Measurements from ENCODE around the gene TMEM221.

TMEM221 gene

DNA sequence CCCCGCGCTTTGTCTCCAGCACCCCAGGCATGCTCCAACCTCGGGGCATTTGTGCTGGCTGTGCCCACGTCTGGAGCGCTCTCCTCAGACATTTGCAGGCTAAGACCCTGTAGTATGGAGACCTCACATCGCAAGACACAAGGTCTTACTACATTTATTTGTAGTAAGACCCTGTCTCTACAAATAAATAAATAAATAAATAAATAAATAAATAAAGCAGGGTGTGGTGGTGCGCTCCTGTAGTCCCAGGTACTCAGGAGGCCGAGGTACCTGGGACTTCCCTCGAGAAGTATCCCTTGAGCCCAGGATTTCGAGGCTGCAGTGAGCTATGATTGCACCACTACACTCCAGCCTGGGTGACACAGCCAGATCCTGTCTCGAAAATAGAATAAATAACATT lies 7.7 kb upstream of the TMEM221 start:
- TF ChIP-seq CSDC2 (CRISPR knock-in tag; IDR thresholded peaks at IDR 0.05) (no peak), ZNF565 (CRISPR knock-in tag; conservative IDR thresholded peaks at IDR 0.05; ENCODE audit: low read depth) (no peak), ZNF70 (CRISPR knock-in tag; IDR thresholded peaks at IDR 0.05) (no peak), GLIS3 (CRISPR knock-in tag; IDR thresholded peaks at IDR 0.05) (no peak), ZNF8 (CRISPR knock-in tag; IDR thresholded peaks at IDR 0.05) (no peak), SNAI2 (CRISPR knock-in tag; IDR thresholded peaks at IDR 0.05) (no peak), BACH2 (CRISPR knock-in tag; IDR thresholded peaks at IDR 0.05; ENCODE audit: borderline replicate concordance) (no peak), ISL1 (CRISPR knock-in tag; IDR thresholded peaks at IDR 0.05) (no peak)
- TF ChIP-seq, protein P1, sequence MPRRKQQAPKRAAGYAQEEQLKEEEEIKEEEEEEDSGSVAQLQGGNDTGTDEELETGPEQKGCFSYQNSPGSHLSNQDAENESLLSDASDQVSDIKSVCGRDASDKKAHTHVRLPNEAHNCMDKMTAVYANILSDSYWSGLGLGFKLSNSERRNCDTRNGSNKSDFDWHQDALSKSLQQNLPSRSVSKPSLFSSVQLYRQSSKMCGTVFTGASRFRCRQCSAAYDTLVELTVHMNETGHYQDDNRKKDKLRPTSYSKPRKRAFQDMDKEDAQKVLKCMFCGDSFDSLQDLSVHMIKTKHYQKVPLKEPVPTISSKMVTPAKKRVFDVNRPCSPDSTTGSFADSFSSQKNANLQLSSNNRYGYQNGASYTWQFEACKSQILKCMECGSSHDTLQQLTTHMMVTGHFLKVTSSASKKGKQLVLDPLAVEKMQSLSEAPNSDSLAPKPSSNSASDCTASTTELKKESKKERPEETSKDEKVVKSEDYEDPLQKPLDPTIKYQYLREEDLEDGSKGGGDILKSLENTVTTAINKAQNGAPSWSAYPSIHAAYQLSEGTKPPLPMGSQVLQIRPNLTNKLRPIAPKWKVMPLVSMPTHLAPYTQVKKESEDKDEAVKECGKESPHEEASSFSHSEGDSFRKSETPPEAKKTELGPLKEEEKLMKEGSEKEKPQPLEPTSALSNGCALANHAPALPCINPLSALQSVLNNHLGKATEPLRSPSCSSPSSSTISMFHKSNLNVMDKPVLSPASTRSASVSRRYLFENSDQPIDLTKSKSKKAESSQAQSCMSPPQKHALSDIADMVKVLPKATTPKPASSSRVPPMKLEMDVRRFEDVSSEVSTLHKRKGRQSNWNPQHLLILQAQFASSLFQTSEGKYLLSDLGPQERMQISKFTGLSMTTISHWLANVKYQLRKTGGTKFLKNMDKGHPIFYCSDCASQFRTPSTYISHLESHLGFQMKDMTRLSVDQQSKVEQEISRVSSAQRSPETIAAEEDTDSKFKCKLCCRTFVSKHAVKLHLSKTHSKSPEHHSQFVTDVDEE (CRISPR knock-in tag; IDR thresholded peaks at IDR 0.05), result no peak
- TF ChIP-seq, protein P2, sequence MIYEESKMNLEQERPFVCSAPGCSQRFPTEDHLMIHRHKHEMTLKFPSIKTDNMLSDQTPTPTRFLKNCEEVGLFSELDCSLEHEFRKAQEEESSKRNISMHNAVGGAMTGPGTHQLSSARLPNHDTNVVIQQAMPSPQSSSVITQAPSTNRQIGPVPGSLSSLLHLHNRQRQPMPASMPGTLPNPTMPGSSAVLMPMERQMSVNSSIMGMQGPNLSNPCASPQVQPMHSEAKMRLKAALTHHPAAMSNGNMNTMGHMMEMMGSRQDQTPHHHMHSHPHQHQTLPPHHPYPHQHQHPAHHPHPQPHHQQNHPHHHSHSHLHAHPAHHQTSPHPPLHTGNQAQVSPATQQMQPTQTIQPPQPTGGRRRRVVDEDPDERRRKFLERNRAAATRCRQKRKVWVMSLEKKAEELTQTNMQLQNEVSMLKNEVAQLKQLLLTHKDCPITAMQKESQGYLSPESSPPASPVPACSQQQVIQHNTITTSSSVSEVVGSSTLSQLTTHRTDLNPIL (CRISPR knock-in tag; IDR thresholded peaks at IDR 0.05; ENCODE audit: low read depth), result no peak
- ATAC-seq, result no peak

DNA sequence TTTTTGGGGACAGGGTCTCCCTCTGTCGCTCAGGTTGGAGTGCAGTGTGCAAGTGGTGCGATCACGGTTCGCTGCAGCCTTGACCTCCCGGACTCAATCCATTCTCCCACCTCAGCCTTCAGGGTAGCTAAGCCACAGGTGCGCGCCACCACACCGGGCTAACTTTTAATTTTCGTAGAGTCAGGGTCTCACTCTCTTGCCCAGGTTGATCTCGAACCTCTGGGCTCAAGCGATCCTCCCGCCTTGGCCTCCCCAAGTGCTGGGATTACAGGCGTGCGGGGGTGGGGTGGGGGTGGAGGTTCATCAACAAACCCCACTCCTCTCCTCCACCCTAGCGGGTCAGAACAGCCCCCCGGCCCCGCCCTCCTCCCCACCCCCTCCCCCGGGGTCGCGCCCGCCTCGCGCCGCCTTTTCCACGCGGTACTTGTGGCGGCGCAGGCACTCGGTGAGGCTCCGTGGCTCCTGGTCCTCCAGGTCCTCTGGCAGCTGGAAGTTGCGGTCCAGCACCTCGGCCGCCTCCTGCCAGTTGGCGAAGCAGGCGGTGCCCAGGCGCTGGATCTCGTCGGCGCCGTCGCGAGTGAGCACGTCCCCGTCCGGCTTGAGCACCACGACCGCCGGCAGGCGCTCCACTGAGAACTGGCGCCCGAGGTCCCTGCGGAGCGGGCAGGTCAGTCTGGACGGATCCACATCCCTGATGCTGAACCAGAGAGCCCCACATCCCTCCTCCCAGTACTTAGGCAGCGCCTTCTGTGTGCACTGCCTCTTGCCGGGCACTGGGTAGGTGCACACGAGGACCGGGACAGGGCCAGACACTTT lies 7.0 kb upstream of the TMEM221 start:
- ATAC-seq, result peak; percentile 35
- TF ChIP-seq PPARA (CRISPR knock-in tag; IDR thresholded peaks at IDR 0.05; ENCODE audit: borderline replicate concordance) (no peak), BACH2 (CRISPR knock-in tag; IDR thresholded peaks at IDR 0.05; ENCODE audit: borderline replicate concordance) (no peak), ZNF8 (CRISPR knock-in tag; IDR thresholded peaks at IDR 0.05) (no peak), ZNF565 (CRISPR knock-in tag; conservative IDR thresholded peaks at IDR 0.05; ENCODE audit: low read depth) (no peak), ARNTL (CRISPR knock-in tag; IDR thresholded peaks at IDR 0.05; ENCODE audit: borderline replicate concordance, low read depth) (no peak), ZFP3 (CRISPR knock-in tag; IDR thresholded peaks at IDR 0.05) (no peak), CSDC2 (CRISPR knock-in tag; IDR thresholded peaks at IDR 0.05) (no peak)
- TF ChIP-seq, protein P3, sequence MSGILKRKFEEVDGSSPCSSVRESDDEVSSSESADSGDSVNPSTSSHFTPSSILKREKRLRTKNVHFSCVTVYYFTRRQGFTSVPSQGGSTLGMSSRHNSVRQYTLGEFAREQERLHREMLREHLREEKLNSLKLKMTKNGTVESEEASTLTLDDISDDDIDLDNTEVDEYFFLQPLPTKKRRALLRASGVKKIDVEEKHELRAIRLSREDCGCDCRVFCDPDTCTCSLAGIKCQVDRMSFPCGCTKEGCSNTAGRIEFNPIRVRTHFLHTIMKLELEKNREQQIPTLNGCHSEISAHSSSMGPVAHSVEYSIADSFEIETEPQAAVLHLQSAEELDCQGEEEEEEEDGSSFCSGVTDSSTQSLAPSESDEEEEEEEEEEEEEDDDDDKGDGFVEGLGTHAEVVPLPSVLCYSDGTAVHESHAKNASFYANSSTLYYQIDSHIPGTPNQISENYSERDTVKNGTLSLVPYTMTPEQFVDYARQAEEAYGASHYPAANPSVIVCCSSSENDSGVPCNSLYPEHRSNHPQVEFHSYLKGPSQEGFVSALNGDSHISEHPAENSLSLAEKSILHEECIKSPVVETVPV (CRISPR knock-in tag; IDR thresholded peaks at IDR 0.05), result no peak

DNA sequence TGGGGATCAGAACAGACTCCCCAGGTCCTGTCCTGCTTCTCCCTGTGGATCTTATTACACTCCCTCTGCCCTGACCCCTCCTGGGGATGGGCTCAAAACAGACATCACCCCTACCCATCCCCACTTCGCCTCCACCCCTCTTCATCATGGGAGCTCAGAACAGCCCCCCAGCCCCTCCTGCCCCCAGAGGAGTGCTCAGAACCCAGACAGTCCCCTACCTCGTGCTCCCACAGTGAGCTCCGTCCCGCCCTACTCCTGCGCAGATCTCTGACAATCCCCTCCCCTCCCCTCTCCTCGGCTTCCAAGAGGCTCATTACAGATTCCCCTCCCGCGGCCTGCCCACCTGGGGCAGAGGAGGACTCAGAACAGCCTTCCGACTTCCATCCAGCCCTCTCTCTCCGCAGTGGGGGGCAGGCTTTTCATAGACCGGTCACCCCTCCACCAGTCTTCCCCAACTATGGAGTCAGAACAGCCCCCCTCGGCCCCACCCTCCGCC lies 6.2 kb upstream of the TMEM221 start:
- ATAC-seq, result 0 out of 3 replicates have a peak, but pooled peaks have one; percentile 10
- TF ChIP-seq ZNF565 (CRISPR knock-in tag; conservative IDR thresholded peaks at IDR 0.05; ENCODE audit: low read depth) (no peak), RARB (CRISPR knock-in tag; IDR thresholded peaks at IDR 0.05) (no peak), TOX (CRISPR knock-in tag; IDR thresholded peaks at IDR 0.05; ENCODE audit: borderline replicate concordance) (no peak), ZNF8 (CRISPR knock-in tag; IDR thresholded peaks at IDR 0.05) (no peak), ISL1 (CRISPR knock-in tag; IDR thresholded peaks at IDR 0.05) (no peak), BACH2 (CRISPR knock-in tag; IDR thresholded peaks at IDR 0.05; ENCODE audit: borderline replicate concordance) (no peak)

DNA sequence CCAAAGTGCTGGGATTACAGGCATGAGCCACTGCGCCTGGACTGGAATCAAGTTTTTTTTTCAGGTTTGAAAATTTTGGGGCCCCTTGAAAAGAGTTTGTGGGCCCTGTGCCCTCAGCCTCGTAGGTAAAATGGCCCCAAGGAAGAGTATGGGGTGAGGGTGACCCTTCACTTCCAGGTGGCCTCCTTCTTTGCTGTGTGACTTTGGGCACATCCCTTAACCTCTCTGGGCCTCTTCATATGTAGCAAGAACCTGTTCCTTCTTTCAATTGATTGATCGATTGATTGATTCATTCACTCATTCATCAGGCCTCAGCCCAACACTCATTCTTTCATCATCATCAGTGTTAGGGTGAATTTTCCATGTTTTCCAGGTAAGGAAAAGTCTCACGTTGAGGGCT lies 3.4 kb upstream of the TMEM221 start:
- ATAC-seq, result no peak
- TF ChIP-seq, protein P4, sequence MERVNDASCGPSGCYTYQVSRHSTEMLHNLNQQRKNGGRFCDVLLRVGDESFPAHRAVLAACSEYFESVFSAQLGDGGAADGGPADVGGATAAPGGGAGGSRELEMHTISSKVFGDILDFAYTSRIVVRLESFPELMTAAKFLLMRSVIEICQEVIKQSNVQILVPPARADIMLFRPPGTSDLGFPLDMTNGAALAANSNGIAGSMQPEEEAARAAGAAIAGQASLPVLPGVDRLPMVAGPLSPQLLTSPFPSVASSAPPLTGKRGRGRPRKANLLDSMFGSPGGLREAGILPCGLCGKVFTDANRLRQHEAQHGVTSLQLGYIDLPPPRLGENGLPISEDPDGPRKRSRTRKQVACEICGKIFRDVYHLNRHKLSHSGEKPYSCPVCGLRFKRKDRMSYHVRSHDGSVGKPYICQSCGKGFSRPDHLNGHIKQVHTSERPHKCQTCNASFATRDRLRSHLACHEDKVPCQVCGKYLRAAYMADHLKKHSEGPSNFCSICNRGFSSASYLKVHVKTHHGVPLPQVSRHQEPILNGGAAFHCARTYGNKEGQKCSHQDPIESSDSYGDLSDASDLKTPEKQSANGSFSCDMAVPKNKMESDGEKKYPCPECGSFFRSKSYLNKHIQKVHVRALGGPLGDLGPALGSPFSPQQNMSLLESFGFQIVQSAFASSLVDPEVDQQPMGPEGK (CRISPR knock-in tag; IDR thresholded peaks at IDR 0.05; ENCODE audit: borderline replicate concordance), result no peak
- TF ChIP-seq ZFP3 (CRISPR knock-in tag; IDR thresholded peaks at IDR 0.05) (no peak), ZFP30 (CRISPR knock-in tag; IDR thresholded peaks at IDR 0.05) (no peak), CSDC2 (CRISPR knock-in tag; IDR thresholded peaks at IDR 0.05) (no peak), OSR1 (CRISPR knock-in tag; IDR thresholded peaks at IDR 0.05) (no peak), GLIS3 (CRISPR knock-in tag; IDR thresholded peaks at IDR 0.05) (no peak), ESRRG (CRISPR knock-in tag; IDR thresholded peaks at IDR 0.05) (no peak), RARB (CRISPR knock-in tag; IDR thresholded peaks at IDR 0.05) (no peak), TOX (CRISPR knock-in tag; IDR thresholded peaks at IDR 0.05; ENCODE audit: borderline replicate concordance) (no peak), ZNF8 (CRISPR knock-in tag; IDR thresholded peaks at IDR 0.05) (no peak), TCF4 (CRISPR knock-in tag; IDR thresholded peaks at IDR 0.05; ENCODE audit: borderline replicate concordance) (no peak), ZC3H10 (CRISPR knock-in tag; IDR thresholded peaks at IDR 0.05) (no peak)
- TF ChIP-seq, protein P5, sequence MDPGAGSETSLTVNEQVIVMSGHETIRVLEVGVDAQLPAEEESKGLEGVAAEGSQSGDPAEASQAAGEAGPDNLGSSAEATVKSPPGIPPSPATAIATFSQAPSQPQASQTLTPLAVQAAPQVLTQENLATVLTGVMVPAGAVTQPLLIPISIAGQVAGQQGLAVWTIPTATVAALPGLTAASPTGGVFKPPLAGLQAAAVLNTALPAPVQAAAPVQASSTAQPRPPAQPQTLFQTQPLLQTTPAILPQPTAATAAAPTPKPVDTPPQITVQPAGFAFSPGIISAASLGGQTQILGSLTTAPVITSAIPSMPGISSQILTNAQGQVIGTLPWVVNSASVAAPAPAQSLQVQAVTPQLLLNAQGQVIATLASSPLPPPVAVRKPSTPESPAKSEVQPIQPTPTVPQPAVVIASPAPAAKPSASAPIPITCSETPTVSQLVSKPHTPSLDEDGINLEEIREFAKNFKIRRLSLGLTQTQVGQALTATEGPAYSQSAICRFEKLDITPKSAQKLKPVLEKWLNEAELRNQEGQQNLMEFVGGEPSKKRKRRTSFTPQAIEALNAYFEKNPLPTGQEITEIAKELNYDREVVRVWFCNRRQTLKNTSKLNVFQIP (CRISPR knock-in tag; IDR thresholded peaks at IDR 0.05; ENCODE audit: borderline replicate concordance, low read depth), result no peak
- TF ChIP-seq, protein P3 (CRISPR knock-in tag; IDR thresholded peaks at IDR 0.05), result no peak

Measured in SK-N-SH treated with all-trans-retinoic acid at 6 μM for 48 hours (cell line).